Activated CD8-positive, alpha-beta T cell treated with anti-CD3 and anti-CD28 coated beads, Interleukin-2, amount 10 ng/mL, durations not matched to agents 7 days and 5 days (primary cell): Measurements from ENCODE around the gene GGTLC2. TPM values are rescaled to one million over a fixed set of nuclear protein-coding genes. Genes with fewer than 3 reads are reported as not detected.
A peak's percentile ranks its signal among the peaks of the same experiment; 100 is the strongest.

Experiments used
- ATAC-seq: fragments of 150-1000 bp; cut with Tn5 transposase; one replicate; pipeline ENCODE4 v1.10.0; 2021; ENCODE audit warnings: moderate library complexity
- CTCF ChIA-PET: fragments of 350-600 bp; sonication (Branson Sonifier 250); formaldehyde crosslinking; loops from one replicate; lab custom pipeline; 2021; ENCODE audit warnings: antibody characterized with exemption; lab: Charles Lee
- POLR2A ChIA-PET: fragments of 350-600 bp; sonication (Branson Sonifier 250); formaldehyde crosslinking; loops from one replicate; lab custom pipeline; 2021; ENCODE audit warnings: antibody characterized with exemption; lab: Charles Lee
- DNase-seq: peaks from one replicate; pipeline ENCODE4 v3.0.0-alpha.2; 2020
- H3K27ac Mint-ChIP-seq: one replicate; pipeline ENCODE4 v1.8.0; 2021; ENCODE audit warnings: mild to moderate bottlenecking, mixed read lengths
- H3K27me3 Mint-ChIP-seq: one replicate; pipeline ENCODE4 v1.8.0; 2021; ENCODE audit warnings: low read depth, mixed read lengths
- H3K36me3 Mint-ChIP-seq: one replicate; pipeline ENCODE4 v1.8.0; 2021; ENCODE audit warnings: low read depth, mixed read lengths
- H3K4me1 Mint-ChIP-seq: one replicate; pipeline ENCODE4 v1.8.0; 2021; ENCODE audit warnings: low read depth, mixed read lengths
- H3K4me3 Mint-ChIP-seq: one replicate; pipeline ENCODE4 v1.8.0; 2021; ENCODE audit warnings: mild to moderate bottlenecking, mixed read lengths
- H3K9me3 Mint-ChIP-seq: one replicate; pipeline ENCODE4 v1.8.0; 2022; ENCODE audit warnings: mixed read lengths; ENCODE audit not compliant: insufficient read depth
- total RNA-seq, 2 experiments: library from RNA; stranded (reverse); gene quantifications; one replicate each; pipeline ENCODE4 v1.2.3, GENCODE V29; 2021

GGTLC2 gene
- total RNA-seq, 2 experiments from 2014 or later, result not detected

DNA sequence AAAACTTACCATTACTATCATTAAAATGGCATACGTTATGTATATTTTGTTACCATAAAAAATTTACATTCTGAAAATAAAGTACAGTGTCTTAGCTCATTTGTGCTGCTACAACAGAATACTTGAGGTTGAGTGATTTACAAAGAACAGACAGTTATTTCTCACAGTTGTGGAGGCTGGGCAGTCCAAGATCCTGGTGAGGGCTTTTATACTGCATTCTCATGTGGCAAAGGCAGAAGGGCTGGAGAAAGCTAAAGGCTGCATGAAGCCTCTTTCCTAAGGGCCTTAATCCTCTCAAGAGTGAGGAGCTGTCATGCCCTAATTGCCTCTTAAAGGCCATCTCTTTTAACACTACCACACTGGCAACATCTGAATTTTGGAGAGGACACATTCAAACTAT lies 13.3 kb downstream of the GGTLC2 start:
- ChIA-PET CTCF (interaction anchor here (0.8 to 1.6 kb wide), 3 partner anchors 9 to 113 kb away, joined by 3 to 6 read pairs (median 3); no protein-coding TSS in a partner anchor), POLR2A (no interaction called here)
- Mint-ChIP-seq H3K36me3 (no peaks in the 10 kb centered on the region), H3K9me3 (no peaks in the 10 kb centered on the region), H3K27ac (no peak overlapping the region), H3K27me3 (peaks cover 3% of the 10 kb centered on the region), H3K4me3 (no peak overlapping the region), H3K4me1 (peaks cover 13% of the 10 kb centered on the region)
- DNase-seq (no peak), ATAC-seq (no peak)

DNA sequence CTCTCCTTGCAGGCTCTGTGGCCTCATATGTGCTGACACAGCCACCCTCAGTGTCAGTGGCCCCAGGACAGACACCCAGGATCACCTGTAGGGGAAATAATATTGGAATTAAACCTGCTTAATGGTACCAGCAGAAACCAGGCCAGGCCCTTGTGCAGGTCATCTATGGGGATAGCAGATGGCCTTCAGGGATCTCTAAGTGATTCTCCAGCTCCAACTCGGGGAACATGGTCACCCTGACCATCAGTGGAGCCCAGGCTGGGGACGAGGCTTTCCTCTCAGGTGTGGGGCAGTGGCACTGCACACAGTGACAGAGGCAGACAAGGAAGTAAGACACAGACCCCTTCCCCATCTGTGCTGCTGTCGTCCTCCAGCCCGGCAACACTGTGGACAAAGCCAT lies 16.9 kb downstream of the GGTLC2 start:
- POLR2A ChIA-PET, result no interaction called here
- DNase-seq (no peak), ATAC-seq (no peak)
- Mint-ChIP-seq H3K9me3 (no peaks in the 10 kb centered on the region), H3K4me3 (no peak overlapping the region), H3K4me1 (no peaks in the 10 kb centered on the region), H3K36me3 (no peaks in the 10 kb centered on the region), H3K27ac (no peak overlapping the region), H3K27me3 (peaks cover 6% of the 10 kb centered on the region)
- CTCF ChIA-PET, result no interaction called here

DNA sequence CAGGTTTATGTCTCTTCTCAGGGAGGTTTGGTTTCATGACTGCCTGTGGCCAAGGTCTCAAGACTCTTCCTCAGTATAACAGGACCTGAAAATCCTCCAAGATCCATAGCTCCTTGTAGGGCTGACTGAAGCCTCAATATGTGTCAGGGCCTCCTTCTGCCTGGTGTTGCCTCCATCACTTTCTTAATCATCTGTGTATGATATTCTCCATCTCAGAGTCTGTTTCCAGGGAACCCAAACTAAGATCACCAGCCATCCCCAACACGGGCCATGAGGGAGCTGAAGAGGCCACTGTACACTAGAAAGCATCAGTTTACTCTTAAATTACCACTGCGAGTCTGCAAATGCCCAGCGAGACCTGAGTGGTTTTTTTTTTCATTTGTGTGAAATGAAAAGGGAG lies 17.7 kb downstream of the GGTLC2 start:
- POLR2A ChIA-PET, result no interaction called here
- Mint-ChIP-seq H3K4me3 (no peak overlapping the region), H3K9me3 (no peaks in the 10 kb centered on the region), H3K4me1 (no peaks in the 10 kb centered on the region), H3K27ac (no peak overlapping the region), H3K36me3 (no peaks in the 10 kb centered on the region), H3K27me3 (peaks cover 3% of the 10 kb centered on the region)
- DNase-seq, result no peak
- no peak for ATAC-seq
- CTCF ChIA-PET, result no interaction called here

- Mint-ChIP-seq H3K9me3 (no peaks in the 10 kb centered on the region), H3K4me1 (no peaks in the 10 kb centered on the region), H3K4me3 (no peak overlapping the region), H3K36me3 (no peaks in the 10 kb centered on the region), H3K27ac (no peak overlapping the region), H3K27me3 (peaks cover 3% of the 10 kb centered on the region)
- no peak for ATAC-seq
- no peak for DNase-seq
- POLR2A ChIA-PET, result no interaction called here
- CTCF ChIA-PET, result interaction anchor here (0.9 kb wide), 1 partner anchor 89 kb away, joined by 3 read pairs; no protein-coding TSS in a partner anchor
Measured at GRCh38 chr22:22663861-22664800, 19.7 kb downstream of the GGTLC2 start.

GRCh38 chr22:22666307-22667091 lies 22.1 kb downstream of the GGTLC2 start:
- H3K27me3 Mint-ChIP-seq, result peaks cover 13% of the 10 kb centered on the region
- peaks cover 4% of the 10 kb centered on the region for H3K4me1 Mint-ChIP-seq
- ATAC-seq (peak; percentile 63), DNase-seq (peak; percentile 45)
- no peaks in the 10 kb centered on the region for H3K9me3 Mint-ChIP-seq
- H3K4me3 Mint-ChIP-seq, result no peak overlapping the region
- H3K27ac Mint-ChIP-seq, result no peak overlapping the region
- no peaks in the 10 kb centered on the region for H3K36me3 Mint-ChIP-seq
- CTCF ChIA-PET, result interaction anchor here (0.8 to 2.7 kb wide), 21 partner anchors 9 to 288 kb away, joined by 3 to 15 read pairs (median 4); no protein-coding TSS in a partner anchor
- POLR2A ChIA-PET, result no interaction called here

DNA sequence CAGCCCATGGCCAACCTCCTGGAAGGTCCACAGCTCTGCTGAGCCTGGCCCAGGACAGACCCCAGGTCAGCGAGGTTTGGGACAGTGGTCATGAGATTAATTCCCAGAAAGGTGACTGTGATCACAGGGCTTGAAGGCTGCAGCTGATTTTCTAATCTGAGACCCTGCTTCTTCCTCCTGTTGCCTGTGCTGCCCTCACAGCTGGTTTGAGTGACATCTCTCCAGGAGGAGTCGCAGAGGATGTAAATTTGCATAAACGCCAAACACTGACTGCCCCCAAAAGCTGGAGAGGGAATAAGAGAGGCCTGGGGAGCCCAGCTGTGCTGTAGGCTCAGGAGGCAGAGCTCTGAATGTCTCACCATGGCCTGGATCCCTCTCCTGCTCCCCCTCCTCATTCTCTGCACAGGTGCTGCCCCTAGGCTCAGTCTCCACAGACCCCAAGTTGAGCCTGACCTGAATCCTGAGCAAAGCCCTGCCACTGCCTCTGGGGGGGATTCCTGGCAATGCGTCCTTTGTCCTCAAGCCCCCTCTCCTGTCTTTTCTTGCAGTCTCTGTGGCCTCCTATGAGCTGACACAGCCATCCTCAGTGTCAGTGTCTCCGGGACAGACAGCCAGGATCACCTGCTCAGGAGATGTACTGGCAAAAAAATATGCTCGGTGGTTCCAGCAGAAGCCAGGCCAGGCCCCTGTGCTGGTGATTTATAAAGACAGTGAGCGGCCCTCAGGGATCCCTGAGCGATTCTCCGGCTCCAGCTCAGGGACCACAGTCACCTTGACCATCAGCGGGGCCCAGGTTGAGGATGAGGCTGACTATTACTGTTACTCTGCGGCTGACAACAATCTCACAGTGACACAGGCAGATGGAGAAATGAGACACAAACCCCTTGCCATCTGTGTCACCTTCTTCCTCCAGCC lies 23.8 kb downstream of the GGTLC2 start:
- no peak for DNase-seq
- POLR2A ChIA-PET, result no interaction called here
- ATAC-seq, result no peak
- Mint-ChIP-seq H3K36me3 (no peaks in the 10 kb centered on the region), H3K9me3 (no peaks in the 10 kb centered on the region), H3K27me3 (peaks cover 18% of the 10 kb centered on the region), H3K27ac (no peak overlapping the region), H3K4me3 (no peak overlapping the region), H3K4me1 (peaks cover 4% of the 10 kb centered on the region)
- CTCF ChIA-PET, result interaction anchor here (0.8 kb wide), 1 partner anchor 11 kb away, joined by 3 read pairs; no protein-coding TSS in a partner anchor

DNA sequence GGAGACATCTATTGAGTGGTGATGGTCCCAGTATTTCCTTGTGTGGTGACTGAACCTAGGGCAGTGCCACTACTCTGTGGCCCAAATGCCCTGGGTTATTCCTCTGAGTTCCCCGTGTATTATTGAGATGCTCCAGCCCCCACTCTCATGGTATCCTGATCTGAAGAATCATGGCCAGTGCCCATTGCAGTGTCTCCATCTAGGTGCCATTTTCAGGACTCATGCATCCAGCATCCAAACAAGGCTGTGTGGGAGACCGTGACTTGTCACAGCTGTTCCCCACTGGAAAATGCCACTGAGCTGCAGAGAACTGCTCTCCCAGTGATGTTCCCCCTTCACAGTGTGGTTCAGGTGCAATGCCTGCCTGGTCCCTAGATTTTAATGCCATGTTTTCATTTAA lies 24.7 kb downstream of the GGTLC2 start:
- no peaks in the 10 kb centered on the region for H3K36me3 Mint-ChIP-seq
- peaks cover 4% of the 10 kb centered on the region for H3K4me1 Mint-ChIP-seq
- no peaks in the 10 kb centered on the region for H3K9me3 Mint-ChIP-seq
- DNase-seq, result no peak
- POLR2A ChIA-PET, result no interaction called here
- H3K27ac Mint-ChIP-seq, result no peak overlapping the region
- no peak for ATAC-seq
- CTCF ChIA-PET, result no interaction called here
- no peak overlapping the region for H3K4me3 Mint-ChIP-seq
- H3K27me3 Mint-ChIP-seq, result peaks cover 22% of the 10 kb centered on the region

- H3K9me3 Mint-ChIP-seq, result no peaks in the 10 kb centered on the region
- H3K36me3 Mint-ChIP-seq, result no peaks in the 10 kb centered on the region
- H3K4me3 Mint-ChIP-seq, result no peak overlapping the region
- CTCF ChIA-PET, result interaction anchor here (0.8 to 1.2 kb wide), 3 partner anchors 18 to 285 kb away, joined by 3 read pairs; no protein-coding TSS in a partner anchor
- ATAC-seq, result no peak
- peaks cover 24% of the 10 kb centered on the region for H3K27me3 Mint-ChIP-seq
- POLR2A ChIA-PET, result no interaction called here
- H3K27ac Mint-ChIP-seq, result no peak overlapping the region
- peaks cover 4% of the 10 kb centered on the region for H3K4me1 Mint-ChIP-seq
- no peak for DNase-seq
Measured at GRCh38 chr22:22670076-22670795, 25.8 kb downstream of the GGTLC2 start.

DNA sequence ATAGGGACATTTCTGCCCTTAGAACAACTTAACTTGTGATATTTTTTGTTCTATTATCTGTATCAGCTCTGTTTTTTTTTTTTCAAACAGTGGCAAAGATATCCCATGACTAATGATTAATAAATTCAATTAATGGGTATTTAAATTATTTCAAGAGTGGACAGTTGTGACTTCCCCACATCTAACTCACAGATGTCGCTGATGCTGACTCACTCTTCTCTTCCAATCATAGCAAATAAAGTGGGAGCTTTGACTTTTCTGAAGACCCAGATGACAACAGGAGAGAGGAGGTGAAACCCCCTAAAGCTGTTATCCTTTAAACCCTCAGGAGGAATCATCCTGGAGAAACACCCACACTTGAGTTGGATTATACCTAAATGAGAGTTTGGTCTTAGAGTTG lies 27.1 kb downstream of the GGTLC2 start:
- no peak for DNase-seq
- Mint-ChIP-seq H3K27ac (no peak overlapping the region), H3K4me3 (no peak overlapping the region), H3K27me3 (peaks cover 29% of the 10 kb centered on the region), H3K9me3 (no peaks in the 10 kb centered on the region), H3K36me3 (no peaks in the 10 kb centered on the region), H3K4me1 (peaks cover 4% of the 10 kb centered on the region)
- ChIA-PET POLR2A (no interaction called here), CTCF (no interaction called here)
- no peak for ATAC-seq

DNA sequence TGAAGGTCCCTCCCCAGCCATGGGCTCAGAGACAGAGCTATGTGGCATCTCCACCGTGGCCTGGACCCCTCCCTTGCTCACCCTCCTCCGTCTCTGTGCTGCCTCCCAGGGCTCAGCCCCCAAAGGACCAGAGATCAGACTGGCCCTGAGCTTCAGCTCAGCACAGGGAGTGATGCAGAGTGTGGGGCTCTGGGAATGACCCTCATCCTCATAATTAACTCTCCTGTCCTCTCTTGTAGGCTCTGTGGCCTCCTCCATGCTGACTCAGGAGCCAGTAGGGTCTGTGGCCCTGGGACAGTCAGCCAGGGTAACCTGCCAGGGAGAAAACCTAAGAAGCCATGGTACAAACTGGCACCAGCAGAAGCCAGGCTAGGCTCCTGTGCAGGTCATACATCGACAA lies 28.7 kb downstream of the GGTLC2 start:
- no peak overlapping the region for H3K4me3 Mint-ChIP-seq
- H3K36me3 Mint-ChIP-seq, result no peaks in the 10 kb centered on the region
- peaks cover 37% of the 10 kb centered on the region for H3K27me3 Mint-ChIP-seq
- no peak overlapping the region for H3K27ac Mint-ChIP-seq
- POLR2A ChIA-PET, result no interaction called here
- peaks cover 4% of the 10 kb centered on the region for H3K4me1 Mint-ChIP-seq
- DNase-seq (no peak), ATAC-seq (no peak)
- CTCF ChIA-PET, result interaction anchor here (0.8 kb wide), 1 partner anchor 13 kb away, joined by 3 read pairs; no protein-coding TSS in a partner anchor
- no peaks in the 10 kb centered on the region for H3K9me3 Mint-ChIP-seq
